ENCODE measurements around the gene RASIP1. TPM values are rescaled to one million over a fixed set of nuclear protein-coding genes. Genes with fewer than 3 reads are reported as not detected.
A peak's percentile ranks its signal among the peaks of the same experiment; 100 is the strongest.

The RASIP1 gene
- total RNA-seq, 1 experiment from 2014 or later: 0.09 TPM

DNA sequence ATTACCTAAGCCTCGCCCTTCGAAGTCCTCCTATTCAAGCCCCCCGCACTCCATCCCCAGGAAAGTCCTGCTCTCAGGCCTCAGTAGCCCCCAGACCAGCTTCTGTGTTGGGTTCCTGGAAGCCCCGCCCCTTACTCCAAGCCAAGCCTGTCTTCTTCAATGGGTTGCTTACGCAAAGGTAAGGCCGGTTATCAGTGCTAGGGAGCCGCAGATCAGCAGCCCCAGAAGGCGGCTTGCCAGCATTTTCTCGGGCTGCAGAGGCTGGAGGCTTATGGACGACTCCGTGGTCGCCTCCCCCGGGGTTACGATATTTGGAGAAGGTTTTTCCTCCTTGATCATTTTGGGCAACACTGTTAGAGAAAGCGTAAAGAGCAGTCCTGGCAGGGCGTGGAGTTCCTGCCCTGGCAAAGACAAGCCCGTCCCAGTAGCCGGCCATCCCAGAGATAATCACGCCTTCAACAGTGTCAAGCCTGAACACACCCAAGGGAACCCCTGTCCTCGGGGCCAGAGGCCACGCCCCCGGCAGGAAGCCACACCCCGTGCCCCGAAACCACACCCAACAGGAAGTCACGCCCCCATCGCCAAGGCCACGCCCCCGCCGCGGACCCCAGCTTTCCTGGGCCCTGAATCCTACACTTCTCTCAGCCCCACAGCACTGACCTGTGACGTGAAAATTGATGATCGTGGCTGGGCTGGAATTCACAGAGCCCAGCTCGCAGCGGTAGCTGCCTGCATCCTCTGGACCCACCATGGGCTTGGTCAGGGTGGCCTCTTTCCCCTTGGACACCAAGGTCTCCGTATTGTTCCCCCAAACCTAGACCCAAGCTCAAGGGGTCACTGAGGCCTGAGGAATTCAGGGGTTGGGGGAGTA is 954 bp upstream of the RASIP1 start:
- Mint-ChIP-seq H3K4me1 (ENCODE audit: low read depth, unreplicated experiment) (peaks cover 8% of the 10 kb centered on the region), H3K4me3 (ENCODE audit: low read depth, unreplicated experiment) (no peak overlapping the region), H3K27me3 (ENCODE audit: unreplicated experiment) (peaks cover 18% of the 10 kb centered on the region), H3K9me3 (ENCODE audit: low read depth, unreplicated experiment) (no peaks in the 10 kb centered on the region), H3K27ac (ENCODE audit: unreplicated experiment) (no peak overlapping the region), H3K36me3 (ENCODE audit: insufficient read depth, unreplicated experiment) (peaks cover 10% of the 10 kb centered on the region)
- BruUV-seq (replicated peaks): no TSS peak
- CTCF ChIA-PET: no interaction called here
- intact Hi-C loops (cut with micrococcal nuclease; ENCODE audit: unreplicated experiment): no loop called here
- TF ChIP-seq, protein P1, sequence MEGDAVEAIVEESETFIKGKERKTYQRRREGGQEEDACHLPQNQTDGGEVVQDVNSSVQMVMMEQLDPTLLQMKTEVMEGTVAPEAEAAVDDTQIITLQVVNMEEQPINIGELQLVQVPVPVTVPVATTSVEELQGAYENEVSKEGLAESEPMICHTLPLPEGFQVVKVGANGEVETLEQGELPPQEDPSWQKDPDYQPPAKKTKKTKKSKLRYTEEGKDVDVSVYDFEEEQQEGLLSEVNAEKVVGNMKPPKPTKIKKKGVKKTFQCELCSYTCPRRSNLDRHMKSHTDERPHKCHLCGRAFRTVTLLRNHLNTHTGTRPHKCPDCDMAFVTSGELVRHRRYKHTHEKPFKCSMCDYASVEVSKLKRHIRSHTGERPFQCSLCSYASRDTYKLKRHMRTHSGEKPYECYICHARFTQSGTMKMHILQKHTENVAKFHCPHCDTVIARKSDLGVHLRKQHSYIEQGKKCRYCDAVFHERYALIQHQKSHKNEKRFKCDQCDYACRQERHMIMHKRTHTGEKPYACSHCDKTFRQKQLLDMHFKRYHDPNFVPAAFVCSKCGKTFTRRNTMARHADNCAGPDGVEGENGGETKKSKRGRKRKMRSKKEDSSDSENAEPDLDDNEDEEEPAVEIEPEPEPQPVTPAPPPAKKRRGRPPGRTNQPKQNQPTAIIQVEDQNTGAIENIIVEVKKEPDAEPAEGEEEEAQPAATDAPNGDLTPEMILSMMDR (IDR thresholded peaks at IDR 0.05; ENCODE audit: unreplicated experiment): no peak
- DNase-seq: peak; percentile 37

GRCh38 chr19:48739404-48740163 is 826 bp downstream of the RASIP1 start:
- H3K36me3 Mint-ChIP-seq (ENCODE audit: insufficient read depth, unreplicated experiment): peaks cover 17% of the 10 kb centered on the region

GRCh38 chr19:48738557-48739403 is 1.6 kb downstream of the RASIP1 start:
- Mint-ChIP-seq H3K4me1 (ENCODE audit: low read depth, unreplicated experiment) (peaks cover 8% of the 10 kb centered on the region), H3K9me3 (ENCODE audit: low read depth, unreplicated experiment) (no peaks in the 10 kb centered on the region), H3K27ac (ENCODE audit: unreplicated experiment) (no peak overlapping the region), H3K27me3 (ENCODE audit: unreplicated experiment) (peaks cover 22% of the 10 kb centered on the region), H3K4me3 (ENCODE audit: low read depth, unreplicated experiment) (peak overlapping the region; percentile 26), H3K36me3 (ENCODE audit: insufficient read depth, unreplicated experiment) (peaks cover 17% of the 10 kb centered on the region)
- CTCF ChIA-PET: interaction anchor here (0.6 to 2.3 kb wide), 14 partner anchors 9 to 254 kb away, joined by 3 to 15 read pairs (median 3); partner anchors contain the start of genes CA11 and FUT2
- TF ChIP-seq, protein P1 (IDR thresholded peaks at IDR 0.05; ENCODE audit: unreplicated experiment): peak; percentile 72
- peak; percentile 98 for DNase-seq
- no TSS peak for BruUV-seq (replicated peaks)
- intact Hi-C loops (cut with micrococcal nuclease; ENCODE audit: unreplicated experiment): loop anchor here (5.0 kb wide), 1 partner anchor 61 kb away; no protein-coding TSS in a partner anchor

More at GRCh38 chr19:48739404-48740163, 826 bp downstream of the RASIP1 start:
- H3K4me3 Mint-ChIP-seq (ENCODE audit: low read depth, unreplicated experiment): peak overlapping the region; percentile 26
- no peak for DNase-seq
- TF ChIP-seq, protein P1 (IDR thresholded peaks at IDR 0.05; ENCODE audit: unreplicated experiment): no peak
- peaks cover 8% of the 10 kb centered on the region for H3K4me1 Mint-ChIP-seq (ENCODE audit: low read depth, unreplicated experiment)
- CTCF ChIA-PET: interaction anchor here (0.6 to 2.3 kb wide), 11 partner anchors 19 to 574 kb away, joined by 3 to 15 read pairs (median 5); partner anchors contain the start of gene CA11
- no peaks in the 10 kb centered on the region for H3K9me3 Mint-ChIP-seq (ENCODE audit: low read depth, unreplicated experiment)
- peaks cover 27% of the 10 kb centered on the region for H3K27me3 Mint-ChIP-seq (ENCODE audit: unreplicated experiment)
- BruUV-seq (replicated peaks): no TSS peak
- H3K27ac Mint-ChIP-seq (ENCODE audit: unreplicated experiment): no peak overlapping the region
- intact Hi-C loops (cut with micrococcal nuclease; ENCODE audit: unreplicated experiment): loop anchor here (5.0 kb wide), 1 partner anchor 62 kb away; no protein-coding TSS in a partner anchor
